ENCODE results near the gene CAVIN1.

The CAVIN1 gene

DNA sequence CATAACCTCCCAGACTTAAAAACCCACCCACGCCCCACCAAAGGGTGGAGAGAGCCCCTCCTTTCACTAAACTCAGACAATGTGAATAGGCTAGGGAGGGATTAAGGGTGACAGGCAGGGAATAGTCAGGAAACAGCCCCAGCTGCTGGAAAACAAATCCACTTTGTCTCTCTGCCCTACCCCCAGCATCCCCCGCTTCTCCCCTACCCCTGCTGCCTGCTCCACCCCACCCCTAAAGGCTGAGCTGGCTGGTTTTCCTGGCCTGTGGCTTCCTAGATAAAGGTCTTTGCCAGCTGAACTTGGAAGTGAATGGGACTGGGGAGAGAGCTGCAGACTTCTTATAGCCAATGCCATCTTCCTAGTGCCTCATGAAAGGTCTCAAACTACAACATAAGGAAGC, 15.0 kb downstream of the CAVIN1 start (continued):
- TF ChIP-seq, protein P1, sequence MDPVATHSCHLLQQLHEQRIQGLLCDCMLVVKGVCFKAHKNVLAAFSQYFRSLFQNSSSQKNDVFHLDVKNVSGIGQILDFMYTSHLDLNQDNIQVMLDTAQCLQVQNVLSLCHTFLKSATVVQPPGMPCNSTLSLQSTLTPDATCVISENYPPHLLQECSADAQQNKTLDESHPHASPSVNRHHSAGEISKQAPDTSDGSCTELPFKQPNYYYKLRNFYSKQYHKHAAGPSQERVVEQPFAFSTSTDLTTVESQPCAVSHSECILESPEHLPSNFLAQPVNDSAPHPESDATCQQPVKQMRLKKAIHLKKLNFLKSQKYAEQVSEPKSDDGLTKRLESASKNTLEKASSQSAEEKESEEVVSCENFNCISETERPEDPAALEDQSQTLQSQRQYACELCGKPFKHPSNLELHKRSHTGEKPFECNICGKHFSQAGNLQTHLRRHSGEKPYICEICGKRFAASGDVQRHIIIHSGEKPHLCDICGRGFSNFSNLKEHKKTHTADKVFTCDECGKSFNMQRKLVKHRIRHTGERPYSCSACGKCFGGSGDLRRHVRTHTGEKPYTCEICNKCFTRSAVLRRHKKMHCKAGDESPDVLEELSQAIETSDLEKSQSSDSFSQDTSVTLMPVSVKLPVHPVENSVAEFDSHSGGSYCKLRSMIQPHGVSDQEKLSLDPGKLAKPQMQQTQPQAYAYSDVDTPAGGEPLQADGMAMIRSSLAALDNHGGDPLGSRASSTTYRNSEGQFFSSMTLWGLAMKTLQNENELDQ (tag by site-specific recombination; IDR thresholded peaks at IDR 0.05; ENCODE audit: low read depth) = no peak
- TF ChIP-seq OVOL3 (tag by site-specific recombination; IDR thresholded peaks at IDR 0.05) = no peak
- no peak for TF ChIP-seq ZNF571 (tag by site-specific recombination; IDR thresholded peaks at IDR 0.05)
- TF ChIP-seq GLIS2 (tag by site-specific recombination; IDR thresholded peaks at IDR 0.05) = no peak
- TF ChIP-seq ZNF843 (tag by site-specific recombination; IDR thresholded peaks at IDR 0.05) = no peak
- TF ChIP-seq, protein P2, sequence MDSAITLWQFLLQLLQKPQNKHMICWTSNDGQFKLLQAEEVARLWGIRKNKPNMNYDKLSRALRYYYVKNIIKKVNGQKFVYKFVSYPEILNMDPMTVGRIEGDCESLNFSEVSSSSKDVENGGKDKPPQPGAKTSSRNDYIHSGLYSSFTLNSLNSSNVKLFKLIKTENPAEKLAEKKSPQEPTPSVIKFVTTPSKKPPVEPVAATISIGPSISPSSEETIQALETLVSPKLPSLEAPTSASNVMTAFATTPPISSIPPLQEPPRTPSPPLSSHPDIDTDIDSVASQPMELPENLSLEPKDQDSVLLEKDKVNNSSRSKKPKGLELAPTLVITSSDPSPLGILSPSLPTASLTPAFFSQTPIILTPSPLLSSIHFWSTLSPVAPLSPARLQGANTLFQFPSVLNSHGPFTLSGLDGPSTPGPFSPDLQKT (IDR thresholded peaks at IDR 0.05; ENCODE audit: borderline replicate concordance, low read depth, low read length) = no peak
- TF ChIP-seq GLIS1 (tag by site-specific recombination; IDR thresholded peaks at IDR 0.05) = no peak
- TF ChIP-seq FEZF1 (tag by site-specific recombination; IDR thresholded peaks at IDR 0.05) = no peak
- no peak for TF ChIP-seq ZNF785 (tag by site-specific recombination; IDR thresholded peaks at IDR 0.05)
- no peak for TF ChIP-seq SP2 (tag by site-specific recombination; IDR thresholded peaks at IDR 0.05)
- no peak for TF ChIP-seq ZNF776 (tag by site-specific recombination; IDR thresholded peaks at IDR 0.05; ENCODE audit: borderline replicate concordance)

DNA sequence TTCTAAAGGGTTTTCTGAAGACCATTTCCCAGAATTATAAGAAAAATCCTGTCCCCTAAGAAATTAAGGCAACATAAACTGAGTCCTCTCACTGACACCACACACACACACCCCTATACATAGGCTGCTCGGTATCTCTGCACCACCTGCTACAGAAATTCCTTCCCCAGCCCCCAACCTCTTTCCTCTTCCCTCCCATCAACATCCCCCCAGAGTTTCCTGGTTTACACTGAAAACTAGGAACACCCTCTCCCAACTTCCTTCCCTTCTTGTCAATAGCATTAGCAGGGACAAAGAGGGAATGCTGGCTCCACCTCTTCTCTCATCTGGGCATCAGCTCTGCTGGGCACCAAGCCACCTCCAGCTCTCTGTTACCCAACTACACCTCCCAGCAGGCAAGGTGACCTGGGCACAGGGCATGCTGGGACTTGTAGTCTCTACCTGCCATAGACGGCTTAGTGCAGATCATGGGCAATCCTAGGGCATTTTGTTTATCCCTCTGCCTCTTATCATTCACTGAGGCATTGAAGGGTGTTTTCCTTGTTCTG, 15.7 kb downstream of the CAVIN1 start:
- Histone ChIP-seq H3K9me3 (ENCODE audit: control insufficient read depth, insufficient read depth, low read depth, low read length) (no peaks in the 10 kb centered on the region), H3K36me3 (ENCODE audit: control insufficient read depth in 2 of 2, insufficient read depth in 1 of 2, low read length in 2 of 2) (peaks cover 3 to 7% of the 10 kb centered on the region in 2 experiments; a peak in 1 of 3 replicates), H3K4me1 (ENCODE audit: control insufficient read depth, insufficient read depth, low read length) (0 out of 2 replicates have a peak, but pooled peaks cover 3% of the 10 kb centered on the region), H3K4me3 (ENCODE audit: low read depth, low read length) (no peak overlapping the region), H3K27ac (ENCODE audit: extremely low read depth, low read depth, low read length) (no peak overlapping the region)
- CTCF ChIA-PET = interaction anchor here (0.6 to 13.6 kb wide), 29 partner anchors 8 to 442 kb away, joined by 3 to 378 read pairs (median 6); partner anchors contain the start of genes CAVIN1 and STAT3
- POLR2A ChIA-PET = interaction anchor here (0.6 to 3.3 kb wide), 6 partner anchors 9 to 353 kb away, joined by 3 to 41 read pairs (median 4); partner anchors contain the start of genes CAVIN1 and STAT3
- TF ChIP-seq ZNF555 (tag by site-specific recombination; conservative IDR thresholded peaks at IDR 0.05) (no peak), ZNF600 (tag by site-specific recombination; IDR thresholded peaks at IDR 0.05) (peak; percentile 63; the same call in 1 of the 2 replicates), ZBTB17 (tag by site-specific recombination; IDR thresholded peaks at IDR 0.05) (peak; percentile 95), ZNF335 (tag by site-specific recombination; conservative IDR thresholded peaks at IDR 0.05) (peak; percentile 73), ZBTB8A (tag by site-specific recombination; IDR thresholded peaks at IDR 0.05) (peak; percentile 50; the same call in 1 of the 2 replicates), ZNF155 (tag by site-specific recombination; IDR thresholded peaks at IDR 0.05) (no peak), ZNF184 (tag by site-specific recombination; IDR thresholded peaks at IDR 0.05) (no peak), ZNF623 (tag by site-specific recombination; IDR thresholded peaks at IDR 0.05) (no peak), ZNF629 (tag by site-specific recombination; IDR thresholded peaks at IDR 0.05) (0 out of 2 replicates have a peak, but pooled peaks have one; percentile 11), ZBTB20 (tag by site-specific recombination; IDR thresholded peaks at IDR 0.05) (peak; percentile 53; the same call in 1 of the 2 replicates), ZNF707 (tag by site-specific recombination; IDR thresholded peaks at IDR 0.05) (no peak), ZNF549 (tag by site-specific recombination; IDR thresholded peaks at IDR 0.05) (no peak), PRDM1 (tag by site-specific recombination; IDR thresholded peaks at IDR 0.05) (no peak), KLF8 (tag by site-specific recombination; IDR thresholded peaks at IDR 0.05) (peak; percentile 23; the same call in 1 of the 2 replicates)
- TF ChIP-seq, protein P3, sequence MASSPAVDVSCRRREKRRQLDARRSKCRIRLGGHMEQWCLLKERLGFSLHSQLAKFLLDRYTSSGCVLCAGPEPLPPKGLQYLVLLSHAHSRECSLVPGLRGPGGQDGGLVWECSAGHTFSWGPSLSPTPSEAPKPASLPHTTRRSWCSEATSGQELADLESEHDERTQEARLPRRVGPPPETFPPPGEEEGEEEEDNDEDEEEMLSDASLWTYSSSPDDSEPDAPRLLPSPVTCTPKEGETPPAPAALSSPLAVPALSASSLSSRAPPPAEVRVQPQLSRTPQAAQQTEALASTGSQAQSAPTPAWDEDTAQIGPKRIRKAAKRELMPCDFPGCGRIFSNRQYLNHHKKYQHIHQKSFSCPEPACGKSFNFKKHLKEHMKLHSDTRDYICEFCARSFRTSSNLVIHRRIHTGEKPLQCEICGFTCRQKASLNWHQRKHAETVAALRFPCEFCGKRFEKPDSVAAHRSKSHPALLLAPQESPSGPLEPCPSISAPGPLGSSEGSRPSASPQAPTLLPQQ (tag by site-specific recombination; IDR thresholded peaks at IDR 0.05) = 0 out of 2 replicates have a peak, but pooled peaks have one; percentile 36
- TF ChIP-seq, protein P4, sequence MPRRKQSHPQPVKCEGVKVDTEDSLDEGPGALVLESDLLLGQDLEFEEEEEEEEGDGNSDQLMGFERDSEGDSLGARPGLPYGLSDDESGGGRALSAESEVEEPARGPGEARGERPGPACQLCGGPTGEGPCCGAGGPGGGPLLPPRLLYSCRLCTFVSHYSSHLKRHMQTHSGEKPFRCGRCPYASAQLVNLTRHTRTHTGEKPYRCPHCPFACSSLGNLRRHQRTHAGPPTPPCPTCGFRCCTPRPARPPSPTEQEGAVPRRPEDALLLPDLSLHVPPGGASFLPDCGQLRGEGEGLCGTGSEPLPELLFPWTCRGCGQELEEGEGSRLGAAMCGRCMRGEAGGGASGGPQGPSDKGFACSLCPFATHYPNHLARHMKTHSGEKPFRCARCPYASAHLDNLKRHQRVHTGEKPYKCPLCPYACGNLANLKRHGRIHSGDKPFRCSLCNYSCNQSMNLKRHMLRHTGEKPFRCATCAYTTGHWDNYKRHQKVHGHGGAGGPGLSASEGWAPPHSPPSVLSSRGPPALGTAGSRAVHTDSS (tag by site-specific recombination; IDR thresholded peaks at IDR 0.05) = no peak
- TF ChIP-seq, protein P5, sequence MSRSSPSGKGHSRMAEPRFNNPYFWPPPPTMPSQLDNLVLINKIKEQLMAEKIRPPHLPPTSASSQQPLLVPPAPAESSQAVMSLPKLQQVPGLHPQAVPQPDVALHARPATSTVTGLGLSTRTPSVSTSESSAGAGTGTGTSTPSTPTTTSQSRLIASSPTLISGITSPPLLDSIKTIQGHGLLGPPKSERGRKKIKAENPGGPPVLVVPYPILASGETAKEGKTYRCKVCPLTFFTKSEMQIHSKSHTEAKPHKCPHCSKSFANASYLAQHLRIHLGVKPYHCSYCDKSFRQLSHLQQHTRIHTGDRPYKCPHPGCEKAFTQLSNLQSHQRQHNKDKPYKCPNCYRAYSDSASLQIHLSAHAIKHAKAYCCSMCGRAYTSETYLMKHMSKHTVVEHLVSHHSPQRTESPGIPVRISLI (tag by site-specific recombination; IDR thresholded peaks at IDR 0.05) = no peak
- TF ChIP-seq, protein P6, sequence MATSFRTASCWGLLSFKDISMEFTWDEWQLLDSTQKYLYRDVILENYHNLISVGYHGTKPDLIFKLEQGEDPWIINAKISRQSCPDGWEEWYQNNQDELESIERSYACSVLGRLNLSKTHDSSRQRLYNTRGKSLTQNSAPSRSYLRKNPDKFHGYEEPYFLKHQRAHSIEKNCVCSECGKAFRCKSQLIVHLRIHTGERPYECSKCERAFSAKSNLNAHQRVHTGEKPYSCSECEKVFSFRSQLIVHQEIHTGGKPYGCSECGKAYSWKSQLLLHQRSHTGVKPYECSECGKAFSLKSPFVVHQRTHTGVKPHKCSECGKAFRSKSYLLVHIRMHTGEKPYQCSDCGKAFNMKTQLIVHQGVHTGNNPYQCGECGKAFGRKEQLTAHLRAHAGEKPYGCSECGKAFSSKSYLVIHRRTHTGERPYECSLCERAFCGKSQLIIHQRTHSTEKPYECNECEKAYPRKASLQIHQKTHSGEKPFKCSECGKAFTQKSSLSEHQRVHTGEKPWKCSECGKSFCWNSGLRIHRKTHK (tag by site-specific recombination; IDR thresholded peaks at IDR 0.05) = no peak

Data from HEK293 (cell line).